Fibroblast of peridontal ligament (primary cell): ENCODE measurements around the gene MN1.

Experiments used
- DNase-seq: peaks from one replicate; pipeline ENCODE4 v3.0.0-alpha.2; 2010; ENCODE audit errors: extremely low read depth

MN1 gene

DNA sequence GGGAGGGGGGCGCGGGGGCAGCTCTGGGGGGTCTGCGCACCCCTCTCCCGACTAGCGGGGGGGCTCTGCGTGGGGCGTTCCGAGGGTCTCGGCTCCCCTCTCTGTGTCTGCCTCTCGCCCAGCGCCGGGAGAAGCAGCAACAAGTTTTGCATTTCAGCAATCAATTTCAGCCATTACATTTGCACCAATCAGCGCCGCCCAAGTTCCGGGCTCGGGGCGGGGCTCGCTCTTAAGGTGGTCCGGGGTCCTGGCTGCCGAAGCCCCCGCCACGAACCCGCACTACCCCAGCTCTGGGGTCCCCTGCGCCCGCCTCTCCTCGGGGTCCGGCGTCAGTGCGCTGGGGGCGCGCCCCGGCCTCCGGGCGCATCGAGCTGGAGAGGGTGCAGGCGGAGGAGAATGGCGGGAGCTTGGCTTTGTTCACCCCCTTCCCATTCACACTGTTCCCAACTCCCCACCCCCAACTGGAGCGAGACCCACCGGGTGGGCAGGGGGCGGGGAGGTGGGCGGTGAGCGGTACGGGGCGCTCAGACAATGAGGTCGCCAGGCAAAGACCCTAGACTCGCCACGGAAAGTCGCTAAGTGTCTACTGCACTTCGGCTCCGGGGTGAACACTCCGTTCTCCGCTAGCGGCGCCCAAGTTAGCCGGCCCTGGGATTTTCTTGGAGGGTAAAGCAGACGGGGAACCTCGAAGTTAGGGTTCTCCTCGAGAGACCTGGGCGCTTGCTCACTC lies at the start of gene MN1:
TSS of gene MN1 (minus strand) at position 141 of the 730 bp plus-strand sequence. CDS start 1,213 bp downstream, outside the sequence.
- DNase-seq: peak; percentile 52

DNA sequence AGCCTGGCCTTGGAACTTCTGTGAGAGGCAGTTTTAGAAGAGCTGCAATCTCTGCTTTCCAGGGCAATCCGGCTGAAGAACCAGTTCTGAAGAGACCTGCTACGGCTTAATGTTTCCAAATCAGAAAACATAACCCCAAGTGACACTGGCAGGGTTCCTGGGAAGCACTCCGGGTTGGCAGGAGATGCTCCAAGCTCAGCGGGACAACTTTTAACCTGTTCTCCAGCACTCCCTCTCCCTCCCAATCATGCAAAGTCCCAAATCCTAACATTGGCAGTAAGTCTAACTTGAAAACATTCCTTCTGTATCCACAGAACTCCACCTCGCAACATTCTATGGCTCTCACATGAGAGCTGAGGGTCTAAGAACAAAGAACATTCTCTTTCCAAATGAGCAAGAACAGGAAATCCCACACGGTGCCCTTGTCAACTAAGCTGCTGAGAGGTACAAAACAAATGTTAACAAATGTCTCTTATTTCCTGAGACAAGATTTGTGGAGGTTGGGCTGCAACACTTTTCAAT lies 48.5 kb upstream of the MN1 start:
- DNase-seq: peak; percentile 58

DNA sequence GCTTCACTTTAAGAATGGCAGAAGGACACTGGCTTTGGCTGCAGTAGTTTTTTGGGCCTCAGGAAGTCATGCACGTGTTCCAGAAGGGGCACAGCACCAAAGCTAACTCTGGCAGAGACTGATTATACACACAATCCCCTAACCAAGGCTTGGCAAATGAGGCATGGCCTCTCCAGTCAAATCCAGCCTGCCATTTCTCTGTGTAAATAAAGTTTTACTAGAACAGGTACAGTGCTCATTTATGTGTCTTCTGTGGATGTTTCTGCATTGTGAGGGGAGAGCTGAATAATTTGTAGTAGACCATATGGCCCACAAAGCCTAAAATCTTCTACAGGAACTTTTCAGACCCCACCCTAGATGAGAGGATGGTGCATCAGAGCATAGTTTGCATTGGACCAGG lies 46.4 kb upstream of the MN1 start:
- no peak for DNase-seq

DNA sequence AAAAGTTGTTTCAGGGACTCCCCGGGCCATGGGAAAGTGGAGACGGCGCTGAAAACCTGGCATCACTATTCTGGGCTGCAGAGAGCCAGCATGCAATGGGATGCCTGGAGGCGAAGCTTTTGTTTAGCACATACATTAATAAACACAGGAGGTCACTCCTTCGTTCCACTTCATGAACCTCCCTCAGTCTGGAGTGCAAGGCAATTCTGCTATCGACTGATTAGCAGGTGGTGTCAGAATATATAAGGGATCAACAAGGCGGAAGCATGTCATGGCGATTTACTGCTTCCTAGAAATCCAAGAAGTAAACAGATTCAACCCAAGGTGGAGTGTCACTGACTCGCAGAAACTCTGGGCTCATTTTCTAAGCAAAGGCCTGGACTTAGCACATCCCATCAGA lies 45.4 kb upstream of the MN1 start:
- no peak for DNase-seq

DNA sequence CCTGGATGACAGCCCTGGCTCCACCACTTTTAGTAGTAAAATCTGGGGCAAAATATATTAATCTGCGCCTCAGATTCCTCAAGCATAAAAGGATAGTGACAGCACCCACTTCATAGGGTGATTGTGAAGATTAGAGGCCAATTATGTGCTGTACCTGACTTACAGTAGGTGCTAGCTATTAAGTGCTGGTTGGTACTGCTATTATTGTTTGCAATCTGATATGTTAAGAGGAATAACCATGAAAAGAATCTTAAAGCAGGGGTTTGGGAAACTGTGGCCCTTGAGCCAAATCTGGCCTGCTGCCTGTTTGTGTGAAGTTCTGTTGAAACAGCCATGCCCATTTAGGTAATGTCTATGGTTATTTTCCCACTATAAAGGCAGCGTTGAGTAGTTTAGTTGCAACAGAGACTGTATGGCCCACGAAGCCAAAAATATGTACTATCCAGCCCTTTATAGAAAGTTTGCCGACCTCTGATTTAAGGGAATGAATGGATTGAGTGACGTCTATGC lies 44.7 kb upstream of the MN1 start:
- no peak for DNase-seq

DNA sequence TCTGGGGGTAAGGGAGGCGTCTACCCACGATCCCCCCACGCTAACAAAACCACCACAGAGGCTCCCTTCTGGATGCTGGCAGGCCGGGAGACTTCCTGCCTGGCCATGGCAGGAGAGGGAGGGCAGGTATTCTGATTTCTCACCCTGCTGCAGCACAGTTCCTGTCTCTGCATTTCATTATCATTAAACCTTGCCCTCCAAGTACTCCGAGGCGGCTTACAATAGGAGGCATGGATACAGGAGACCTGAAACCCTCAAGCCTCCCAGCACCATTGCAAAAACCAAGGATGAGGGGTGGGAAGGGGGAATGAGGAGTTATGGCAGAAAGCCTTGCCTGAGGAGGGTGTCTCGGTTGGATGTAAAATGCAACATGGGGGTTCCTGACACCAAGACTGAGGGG lies 44.1 kb upstream of the MN1 start:
- no peak for DNase-seq

DNA sequence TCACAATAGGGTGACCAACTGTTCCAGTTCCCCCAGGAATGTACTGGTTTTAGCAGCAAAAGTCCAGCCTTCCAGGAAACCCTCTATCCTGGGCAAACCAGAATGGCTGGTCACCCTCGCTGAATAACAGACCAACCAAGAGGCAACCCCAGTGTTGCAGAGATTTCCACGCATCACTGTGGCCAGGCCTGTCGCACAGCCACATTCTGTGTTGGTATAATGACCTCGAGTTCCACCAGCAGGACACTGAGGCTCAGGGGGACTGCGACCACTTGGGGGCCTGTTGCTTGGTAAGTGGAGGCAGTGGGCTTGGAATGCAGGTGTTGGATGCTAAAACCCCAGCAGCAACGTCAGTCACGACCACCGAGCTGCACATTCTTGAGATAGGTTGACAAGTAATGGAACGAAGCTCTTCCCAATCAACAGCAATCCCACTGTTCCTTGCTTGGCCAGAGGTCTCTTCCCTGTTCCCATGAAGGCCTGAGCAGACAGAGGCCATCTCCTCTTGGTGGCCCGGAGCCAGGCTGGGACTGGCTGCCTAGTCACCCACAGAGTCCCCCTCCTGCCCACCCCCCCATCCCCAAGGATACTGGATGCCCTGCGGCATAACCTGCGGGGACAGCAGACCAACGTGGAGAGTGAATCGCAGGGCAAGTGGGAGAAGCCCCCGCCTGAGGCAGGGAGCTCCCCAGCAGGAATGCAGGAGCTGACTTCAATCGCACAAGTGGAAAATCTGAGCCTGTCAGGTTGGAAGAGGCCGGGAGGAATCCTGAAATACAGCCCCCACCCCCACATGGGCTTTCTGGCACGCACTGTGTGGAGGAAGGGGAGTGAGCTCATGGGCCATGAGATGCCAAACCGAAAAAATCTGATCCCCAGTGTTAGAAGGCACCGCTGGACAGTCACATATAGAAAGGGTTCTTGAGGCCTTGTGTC lies 43.4 kb upstream of the MN1 start:
- DNase-seq: no peak

DNA sequence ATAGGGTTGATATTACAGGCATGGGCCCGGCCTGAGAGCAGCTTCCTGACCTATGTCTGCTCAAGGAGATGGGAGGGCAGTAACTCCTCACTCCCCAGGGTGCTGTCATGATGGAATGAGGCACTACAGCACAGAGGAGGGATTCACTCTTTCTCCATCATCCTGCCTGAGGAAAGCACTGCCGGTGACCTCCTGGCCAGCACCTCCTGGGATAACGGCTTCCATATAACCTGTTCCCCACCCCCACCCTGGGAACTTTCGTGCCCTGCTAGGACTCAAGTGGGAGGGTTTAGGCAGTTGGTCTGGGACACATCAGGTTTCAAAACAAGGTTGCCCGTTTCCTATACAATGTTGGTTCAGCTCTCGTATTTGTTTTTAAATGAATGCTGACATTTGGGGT lies 42.7 kb upstream of the MN1 start:
- DNase-seq: no peak

DNA sequence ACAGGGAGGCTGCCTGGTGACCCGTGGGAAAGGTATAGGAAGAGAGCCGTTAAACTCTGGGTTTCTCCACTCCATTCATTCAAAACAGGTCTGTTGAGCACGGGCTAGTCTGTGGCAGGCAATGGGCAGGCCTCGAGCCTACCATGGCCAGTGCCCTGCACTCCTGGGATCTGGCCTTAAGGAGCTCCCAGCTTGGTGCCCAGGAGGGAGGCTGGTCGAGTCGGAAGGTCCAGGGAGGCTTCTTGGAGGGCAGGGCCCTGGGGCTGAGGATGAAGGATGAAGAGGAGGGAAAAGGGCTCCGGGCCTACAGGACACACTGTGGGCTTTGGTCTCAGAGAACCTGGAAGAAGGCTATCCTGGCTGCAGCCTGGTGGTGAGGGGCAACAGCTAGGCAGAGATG lies 41.9 kb upstream of the MN1 start:
- DNase-seq: no peak

DNA sequence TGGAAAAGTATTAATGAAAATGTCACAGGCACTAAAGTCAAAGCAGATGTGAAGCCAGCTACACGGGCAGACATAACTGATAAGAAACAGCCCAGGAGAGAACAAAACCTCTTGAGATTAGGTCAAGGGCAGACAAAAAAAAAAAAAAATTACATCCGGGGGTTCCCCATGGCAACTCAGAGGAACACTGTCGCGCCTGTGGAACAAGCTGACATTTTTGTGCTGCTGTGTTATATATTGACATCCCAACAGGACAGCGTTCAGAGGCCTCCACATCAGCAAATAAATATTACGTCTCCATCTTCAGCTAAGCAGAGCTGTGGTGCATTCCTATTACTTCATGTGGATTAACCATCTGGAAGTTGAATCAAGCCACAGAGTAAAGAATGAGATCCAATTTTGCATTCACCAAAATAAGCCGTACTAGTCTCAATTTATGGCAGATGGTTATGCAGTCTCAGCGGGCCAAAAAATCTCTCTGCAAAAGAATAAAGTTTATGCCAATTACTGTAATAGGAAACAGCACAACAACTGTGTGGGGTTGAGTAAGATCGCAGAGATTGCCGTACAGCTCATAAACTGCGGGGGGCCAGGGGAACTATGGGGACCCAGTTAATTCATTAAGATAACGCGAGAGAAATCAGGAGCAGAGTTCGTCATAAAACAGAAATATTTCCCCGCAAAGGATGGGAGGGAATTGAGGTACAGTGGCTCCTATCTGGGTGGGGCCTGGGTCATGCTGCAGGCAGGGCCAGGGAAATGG lies 41.3 kb upstream of the MN1 start:
- DNase-seq: peak; percentile 91

DNA sequence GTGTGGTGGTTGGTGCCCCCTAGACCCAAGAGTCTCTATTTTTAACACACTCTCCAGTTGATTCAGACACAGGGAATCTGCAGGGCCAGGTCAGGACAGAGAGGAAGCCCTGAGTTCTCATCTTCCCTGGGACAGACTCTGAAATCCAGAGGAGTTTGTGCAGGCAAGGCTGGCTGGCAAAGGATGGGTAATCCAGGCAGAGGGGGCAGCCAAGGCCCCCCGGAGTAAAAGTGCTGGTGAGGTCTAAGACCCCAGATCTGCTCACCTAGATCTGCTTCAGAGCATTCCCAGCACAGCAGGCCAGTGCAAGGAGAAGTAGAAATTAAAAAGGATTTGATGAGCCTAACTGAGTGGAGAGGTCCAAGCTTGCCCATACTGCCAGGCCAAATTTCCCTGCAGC lies 40.6 kb upstream of the MN1 start:
- no peak for DNase-seq

DNA sequence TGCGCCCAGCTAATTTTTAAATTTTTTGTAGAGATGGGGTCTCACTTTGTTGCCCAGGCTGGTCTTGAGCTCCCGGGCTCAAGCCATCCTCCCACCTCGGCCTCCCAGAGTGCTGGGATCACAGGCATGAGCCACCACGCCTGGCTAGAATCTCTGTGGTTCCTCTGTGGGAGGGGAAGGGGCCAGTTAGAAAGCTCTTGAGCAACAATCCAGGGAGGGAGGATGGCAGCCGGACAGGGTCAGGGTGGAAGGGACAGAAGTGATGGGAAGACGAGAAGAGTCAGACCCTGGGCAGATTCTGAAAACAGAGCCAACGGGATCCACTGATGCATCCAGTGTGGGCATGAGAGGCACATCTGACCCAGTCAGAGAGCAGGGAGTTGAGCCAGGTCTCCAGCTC lies 38.9 kb upstream of the MN1 start:
- no peak for DNase-seq

DNA sequence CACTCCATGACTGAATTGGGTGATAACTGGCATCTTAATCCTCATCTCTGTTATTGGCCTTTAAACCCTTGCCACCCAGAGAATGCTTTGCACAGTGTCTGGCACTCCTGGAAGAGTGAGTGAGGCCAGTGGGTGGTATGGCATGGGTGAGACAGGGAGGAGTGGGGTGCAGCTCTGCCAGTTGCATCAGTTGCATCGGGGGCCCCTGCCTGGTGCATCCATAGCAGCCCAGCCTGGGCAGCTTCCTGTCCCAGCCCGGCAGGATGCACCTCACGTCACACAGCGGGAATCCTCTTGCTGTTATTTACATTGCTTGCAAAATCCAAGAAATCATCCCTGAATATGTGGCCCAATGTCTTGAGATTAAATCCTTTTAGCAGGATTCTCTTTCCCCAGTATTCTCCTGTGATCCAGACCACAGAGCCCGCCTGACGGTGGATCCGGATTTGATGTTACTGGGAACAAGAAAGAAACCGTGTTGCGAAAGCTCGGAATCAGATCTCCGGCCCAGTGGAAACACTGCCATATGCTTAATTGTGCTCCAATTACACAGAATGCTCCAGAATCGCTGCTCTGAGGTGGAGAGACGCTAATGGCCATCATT lies 37.6 kb upstream of the MN1 start:
- DNase-seq: peak; percentile 49

DNA sequence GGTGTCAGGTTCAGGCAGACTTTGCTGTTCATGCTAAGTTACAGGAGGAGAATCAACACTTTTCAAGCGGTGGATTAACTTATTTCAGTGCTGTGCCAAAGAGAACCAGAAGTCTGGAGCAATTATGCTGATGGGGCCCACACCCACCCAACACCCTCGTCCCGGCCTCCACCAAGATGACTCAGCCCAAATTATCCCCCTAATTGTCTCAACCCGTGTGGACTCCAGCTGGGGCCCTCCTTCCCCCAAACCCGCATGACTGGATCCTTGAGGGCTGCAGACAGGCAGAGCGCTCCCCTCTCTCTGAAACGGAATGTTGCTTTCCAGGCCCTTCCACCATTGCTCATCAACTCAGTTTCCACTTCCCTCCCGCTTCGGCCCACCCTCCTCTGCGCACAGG lies 34.6 kb upstream of the MN1 start:
- DNase-seq: peak; percentile 56

DNA sequence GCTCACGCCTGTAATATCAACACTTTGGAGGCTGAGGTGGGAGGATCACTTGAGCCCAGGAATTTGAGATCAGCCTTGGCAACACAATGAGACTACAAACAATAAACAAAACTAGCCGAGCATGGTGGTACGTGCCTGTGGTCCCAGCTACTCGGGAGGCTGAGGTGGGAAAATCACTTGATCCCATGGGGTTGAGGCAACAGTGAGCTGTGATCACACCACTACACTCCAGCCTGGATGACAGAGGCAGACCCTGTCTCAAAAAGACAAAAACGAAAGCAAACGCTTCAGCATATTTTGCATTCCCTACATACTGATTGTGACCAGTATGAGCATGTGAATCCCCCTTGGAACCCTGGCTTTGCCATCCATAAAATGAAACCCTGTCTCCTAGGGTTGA lies 33.9 kb upstream of the MN1 start:
- DNase-seq: peak; percentile 35

DNA sequence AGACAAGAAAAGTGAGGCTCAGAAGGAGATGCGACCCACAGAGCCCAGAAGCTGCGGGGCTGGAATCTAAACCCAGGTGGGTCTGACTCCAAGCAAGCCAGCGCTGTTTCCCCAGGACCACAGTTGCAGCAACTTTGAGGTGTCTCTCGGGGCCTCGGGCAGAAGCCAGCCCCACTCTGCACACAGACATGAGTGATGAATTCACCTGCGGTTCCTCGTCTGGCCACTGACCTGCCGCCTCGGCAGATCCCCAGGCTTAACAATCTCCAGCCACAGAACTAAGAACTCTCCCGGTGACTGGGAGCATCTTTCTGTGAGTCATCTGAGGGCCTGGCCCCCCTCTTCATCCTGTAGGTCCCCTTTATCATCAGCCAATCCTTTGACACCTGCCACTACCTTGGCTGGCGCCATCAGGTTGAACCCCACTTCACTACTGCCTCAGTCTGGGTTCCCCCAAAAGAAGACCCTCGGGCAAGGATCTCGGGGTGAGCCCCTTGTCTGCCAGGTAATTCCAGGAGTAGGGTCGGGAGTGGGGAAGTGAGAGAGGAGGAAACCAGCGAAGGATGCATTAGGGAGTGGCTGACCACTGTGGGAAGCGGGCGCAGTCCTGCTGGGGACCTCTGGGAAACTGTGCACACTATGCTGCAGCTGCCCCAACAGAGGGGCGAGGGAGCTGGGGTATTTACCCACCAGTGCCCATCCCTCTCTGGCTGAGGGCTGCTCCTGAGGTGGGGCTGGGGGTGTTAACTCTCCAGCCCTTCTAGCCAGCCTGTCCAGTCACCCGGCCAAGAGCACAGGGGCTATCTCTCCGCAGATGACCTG lies 33.0 kb upstream of the MN1 start:
- DNase-seq: no peak

DNA sequence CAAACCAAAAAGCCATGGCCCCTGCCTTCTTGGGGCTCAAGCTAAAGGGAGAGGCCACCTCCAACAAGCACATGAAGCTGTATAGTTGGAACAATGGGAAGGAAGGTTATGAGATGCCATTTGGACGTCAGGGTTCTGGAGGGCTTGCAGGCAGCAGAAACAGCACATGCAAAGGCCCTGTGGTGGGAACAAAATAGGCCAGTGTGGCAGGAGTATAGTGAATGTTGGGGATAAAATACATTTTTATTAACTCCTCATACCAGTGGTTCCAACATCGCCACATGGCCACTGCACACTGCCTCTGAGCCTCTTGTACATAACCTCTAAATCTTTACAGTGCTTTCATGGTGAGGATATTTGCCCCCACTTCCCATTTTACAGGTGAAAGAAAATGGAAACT lies 32.2 kb upstream of the MN1 start:
- no peak for DNase-seq

DNA sequence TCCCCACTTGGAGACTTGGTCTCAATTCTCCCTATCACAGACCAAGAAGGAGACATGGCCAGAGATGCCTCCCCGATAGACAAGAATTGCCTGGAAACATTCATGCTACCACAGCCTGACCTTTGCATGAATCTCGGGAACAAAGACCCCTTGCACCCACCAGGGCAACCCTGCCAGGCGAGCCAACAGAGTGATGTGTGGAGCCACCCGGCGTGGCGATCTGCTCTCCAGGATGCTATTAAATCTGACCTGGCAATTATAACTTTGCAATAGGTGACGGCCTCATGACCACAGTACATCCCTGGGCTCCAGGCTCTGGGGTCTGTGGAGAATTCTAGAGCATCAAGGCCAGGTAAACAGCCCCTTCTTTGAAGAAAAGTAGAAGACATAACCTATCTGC lies 31.1 kb upstream of the MN1 start:
- DNase-seq: no peak

DNA sequence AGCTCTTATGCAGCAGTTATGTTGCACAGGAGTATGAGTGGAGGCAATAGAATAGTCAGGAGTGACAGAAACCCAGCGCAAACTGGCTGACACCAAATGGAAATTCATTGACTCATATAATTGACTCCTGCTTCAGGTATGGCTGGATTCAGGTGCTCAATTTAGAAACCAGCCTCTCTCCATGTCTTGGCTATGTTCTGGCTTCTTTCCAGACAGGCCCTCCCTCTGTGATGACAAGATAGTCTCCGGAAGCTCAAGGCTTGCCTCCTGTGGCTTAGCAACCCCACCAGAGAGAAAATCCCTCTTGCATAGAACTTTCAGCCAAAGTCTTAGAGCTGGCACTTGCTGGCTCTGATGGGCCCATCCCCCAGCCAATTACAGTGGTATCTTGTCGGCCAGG lies 28.1 kb upstream of the MN1 start:
- DNase-seq: no peak
